K562 (cell line): ENCODE results near the gene ARHGAP24.

Experiments used
- ADNP ChIP-seq: fragments of 200-800 bp; sonication (Bioruptor generic); IDR thresholded peaks from 2 replicates; pipeline ENCODE4 v1.6.1; 2016; ENCODE audit warnings: missing genetic modification characterization, missing compliant biosample characterization
- CEBPB ChIP-seq: fragments of 450-650 bp; IDR thresholded peaks from 2 replicates; pipeline ENCODE4 v1.6.1; 2016; ENCODE audit warnings: missing genetic modification characterization, missing compliant biosample characterization
- EZH2 ChIP-seq: IDR thresholded peaks from 2 replicates; pipeline ENCODE4 v1.6.1; 2012; ENCODE audit warnings: low read depth, mild to moderate bottlenecking, inconsistent platforms, low read length, borderline replicate concordance

- no peak for TF ChIP-seq ADNP
- no peak for TF ChIP-seq EZH2
- no peak for TF ChIP-seq CEBPB (tag)
Observed at GRCh38 chr4:85681921-85682320, 207.0 kb downstream of the ARHGAP24 start.
